ENCODE measurements around the gene ENGASE. TPM values are rescaled to one million over a fixed set of nuclear protein-coding genes. Genes with fewer than 3 reads are reported as not detected.

The ENGASE gene
- total RNA-seq, 1 experiment from 2014 or later: 8.8 TPM

DNA sequence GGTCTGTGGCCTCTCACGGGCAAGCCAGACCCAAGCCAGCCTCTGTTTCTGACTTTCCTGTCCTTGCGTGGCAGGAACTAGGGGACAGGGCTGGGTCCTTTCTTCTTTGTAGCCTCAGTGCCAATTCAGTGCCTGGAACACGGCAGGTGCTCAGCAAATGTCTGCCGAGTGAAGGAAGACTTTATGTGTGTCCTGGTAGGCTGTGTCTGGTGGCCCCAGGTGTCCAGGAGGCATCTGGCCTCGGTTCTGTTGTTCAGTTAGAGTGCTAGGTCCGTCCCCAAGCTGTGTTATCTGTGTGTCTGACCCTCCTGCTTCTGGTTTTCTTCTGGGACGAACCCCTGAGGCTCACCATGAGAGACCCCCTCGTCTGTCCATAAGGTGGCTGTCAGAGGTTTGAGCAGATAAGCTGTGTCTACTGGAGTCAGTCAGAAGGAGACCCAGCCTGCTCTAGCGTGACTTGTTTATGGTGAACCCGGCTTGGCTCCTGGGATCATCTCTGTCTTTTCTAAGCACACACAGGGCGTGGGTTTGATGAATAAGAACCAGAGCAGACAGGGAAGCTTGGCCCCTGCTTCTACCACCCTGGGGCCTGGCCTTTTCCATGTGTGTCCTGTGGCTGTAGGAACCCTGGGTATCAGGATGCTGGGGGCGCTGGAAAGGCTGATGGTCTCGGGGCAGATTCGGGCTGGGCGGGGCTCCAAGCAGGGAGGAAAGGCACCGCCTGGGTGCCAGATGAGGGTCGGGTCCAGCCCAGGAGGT is 39.3 kb downstream of the ENGASE start:
- DNase-seq (ENCODE audit: low spot score): no peak

DNA sequence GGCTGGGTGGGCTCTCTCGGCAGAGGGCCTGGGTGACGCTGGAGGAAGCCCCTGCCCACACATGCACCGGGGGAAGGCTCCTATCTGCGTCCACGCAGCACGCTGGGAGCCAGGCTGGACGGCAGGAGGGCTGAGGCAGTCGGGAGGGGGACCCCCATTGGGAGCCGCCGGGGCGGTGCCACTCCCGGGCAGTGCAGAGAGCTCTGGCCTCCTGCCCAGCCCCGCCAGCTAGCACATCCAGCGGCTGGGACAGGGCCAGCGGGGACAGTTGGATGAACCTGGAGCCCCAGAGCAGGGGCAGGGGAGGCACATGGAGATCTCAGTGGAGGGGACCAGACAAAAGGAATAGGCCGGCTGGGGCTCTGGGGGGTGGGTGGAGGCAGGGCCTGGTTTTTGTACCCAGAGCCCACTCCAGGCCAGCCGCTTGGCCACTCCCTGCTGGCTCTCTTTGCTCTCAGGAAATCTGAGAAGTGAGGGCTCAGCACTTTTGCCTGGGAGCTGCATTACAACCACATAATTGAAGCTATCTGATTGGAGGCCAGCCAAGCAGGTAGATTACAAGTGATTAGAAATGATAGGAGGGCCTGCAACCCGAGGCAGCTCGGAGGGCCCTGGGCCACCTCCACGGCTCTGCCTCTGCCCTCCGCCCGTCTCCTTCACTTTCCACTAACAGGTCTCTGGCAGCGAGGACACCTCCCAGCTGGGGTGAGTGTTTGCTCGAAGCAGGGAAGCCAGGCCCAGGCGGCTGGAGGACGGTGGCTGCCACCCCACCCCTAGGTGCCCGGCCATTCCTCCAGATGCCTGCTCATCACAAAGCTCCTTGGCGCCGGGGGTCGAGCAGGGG is 40.1 kb downstream of the ENGASE start:
- DNase-seq (ENCODE audit: low spot score): peak; percentile 21

DNA sequence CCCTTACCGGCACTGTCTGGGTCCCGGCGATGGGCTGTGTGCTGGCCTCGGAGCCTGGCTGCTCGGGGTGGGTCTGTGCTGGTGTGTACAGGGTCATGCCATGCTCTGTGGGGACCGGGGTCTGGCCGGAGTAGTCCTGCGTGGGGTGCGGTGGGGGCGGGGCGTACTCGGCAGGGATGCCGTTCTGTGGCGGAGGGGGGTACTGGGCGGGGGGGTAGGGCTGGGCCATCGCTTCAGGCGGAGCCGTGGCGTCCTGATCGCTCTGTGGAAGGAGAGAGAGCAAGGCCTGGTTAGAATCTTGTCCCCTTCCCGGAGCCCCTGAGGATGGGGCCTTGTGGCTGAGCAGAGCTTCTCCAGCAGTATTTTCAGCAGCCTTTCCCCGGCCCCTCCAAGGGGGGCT is 40.9 kb downstream of the ENGASE start:
- DNase-seq (ENCODE audit: low spot score): no peak

DNA sequence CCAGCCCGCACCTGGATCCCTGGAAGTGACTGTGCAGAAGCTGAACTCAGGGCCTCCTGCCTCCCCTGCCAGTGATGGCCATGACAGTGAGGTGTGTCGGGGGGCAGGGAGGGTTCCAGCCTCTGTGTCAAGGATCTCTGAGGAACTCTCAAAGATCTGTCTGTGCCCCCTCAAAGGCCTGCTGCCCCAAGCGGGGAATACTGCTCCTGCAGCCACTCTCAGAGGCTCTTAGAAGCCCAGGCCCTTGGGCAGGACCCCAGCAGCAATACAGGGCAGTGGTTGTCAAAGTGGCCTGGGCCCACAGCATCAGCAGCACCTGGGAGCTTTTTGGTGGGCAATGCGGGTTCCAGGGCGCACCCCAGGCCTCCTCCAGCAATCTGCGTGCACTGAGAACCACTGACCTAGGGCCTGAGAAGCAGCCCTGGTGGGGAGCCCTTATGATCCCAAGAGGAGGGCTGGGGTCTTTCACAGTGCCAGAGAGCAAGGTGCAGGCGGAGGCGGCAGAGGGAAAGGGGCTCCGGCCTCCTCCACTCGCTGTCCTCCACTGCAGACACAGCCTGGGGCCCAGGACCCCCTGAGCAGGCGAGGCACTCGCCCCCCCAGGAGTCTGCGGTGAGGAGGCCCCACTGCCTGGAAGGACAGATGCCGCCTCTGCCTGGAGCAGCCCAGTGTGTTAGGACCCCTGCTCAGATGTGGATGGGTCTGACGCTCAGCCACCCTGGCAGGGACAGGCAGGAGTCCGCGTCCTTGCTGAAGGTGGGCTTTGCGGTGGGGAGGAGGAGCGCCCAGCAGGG is 42.1 kb downstream of the ENGASE start:
- DNase-seq (ENCODE audit: low spot score): no peak

DNA sequence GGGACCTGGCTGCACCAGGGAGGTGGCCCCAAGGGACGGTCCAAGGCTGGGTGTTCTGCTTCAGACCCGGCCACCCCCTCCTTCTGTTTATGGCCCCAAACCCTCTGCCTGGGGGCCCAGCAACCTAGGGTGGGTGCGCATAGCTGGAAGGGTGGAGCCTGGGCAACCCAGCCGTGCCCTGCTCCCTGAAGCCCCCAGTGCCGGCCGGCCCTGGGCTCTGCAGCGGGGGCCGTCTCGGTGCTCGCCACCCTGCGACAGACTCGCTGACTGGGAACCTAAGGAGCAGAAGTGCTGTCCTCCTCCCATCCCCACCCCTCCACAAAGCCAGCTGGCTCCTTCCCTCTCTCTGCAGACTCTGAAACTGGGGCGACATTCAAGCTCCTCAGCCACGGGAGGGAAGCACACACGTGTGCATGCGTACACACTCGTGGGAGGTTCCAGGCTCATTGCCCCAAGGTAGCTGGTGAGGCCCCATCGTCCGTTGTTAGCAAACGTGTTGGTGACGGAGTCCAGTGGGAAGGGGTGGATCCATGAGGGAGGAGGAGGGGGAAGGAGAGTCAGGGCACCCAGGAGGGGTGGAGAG is 43.4 kb downstream of the ENGASE start:
- DNase-seq (ENCODE audit: low spot score): no peak

DNA sequence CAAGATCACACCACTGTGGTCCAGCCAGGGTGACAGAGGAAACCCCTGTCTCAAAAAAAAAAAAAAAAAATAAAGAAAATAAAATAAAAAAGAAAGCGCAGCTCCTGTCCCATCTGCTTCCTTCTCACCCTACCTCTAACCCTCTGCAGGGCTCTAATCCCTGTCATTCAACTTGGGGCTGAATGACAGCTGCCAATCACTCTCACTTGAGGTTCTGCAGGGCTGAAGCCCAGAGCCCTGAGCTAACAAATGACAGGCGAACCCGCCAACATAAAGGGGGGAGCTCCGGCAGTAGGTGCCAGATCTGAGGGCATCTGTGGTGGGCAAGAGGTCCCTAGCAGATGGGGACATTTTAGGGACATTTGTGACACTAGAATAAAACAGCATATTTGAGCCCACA is 44.3 kb downstream of the ENGASE start:
- no peak for DNase-seq (ENCODE audit: low spot score)

DNA sequence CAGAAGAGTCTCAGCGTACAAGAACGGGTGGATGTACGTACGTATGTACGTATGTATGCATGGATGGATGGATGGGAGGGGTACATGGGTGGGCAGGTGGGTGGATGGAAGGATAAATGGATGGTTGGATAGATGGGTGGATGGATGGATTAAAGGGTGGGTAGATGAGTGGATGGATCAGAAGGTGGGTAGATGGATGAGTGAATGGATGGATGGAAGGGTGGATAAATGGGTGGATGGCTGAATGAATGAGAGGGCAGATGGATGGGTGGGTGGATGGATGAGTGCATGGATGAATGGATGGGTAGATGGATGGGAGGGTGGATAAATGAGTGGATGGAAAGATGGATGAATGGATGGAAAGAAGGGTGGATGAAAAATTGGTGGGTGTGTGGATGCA is 45.6 kb downstream of the ENGASE start:
- no peak for DNase-seq (ENCODE audit: low spot score)

DNA sequence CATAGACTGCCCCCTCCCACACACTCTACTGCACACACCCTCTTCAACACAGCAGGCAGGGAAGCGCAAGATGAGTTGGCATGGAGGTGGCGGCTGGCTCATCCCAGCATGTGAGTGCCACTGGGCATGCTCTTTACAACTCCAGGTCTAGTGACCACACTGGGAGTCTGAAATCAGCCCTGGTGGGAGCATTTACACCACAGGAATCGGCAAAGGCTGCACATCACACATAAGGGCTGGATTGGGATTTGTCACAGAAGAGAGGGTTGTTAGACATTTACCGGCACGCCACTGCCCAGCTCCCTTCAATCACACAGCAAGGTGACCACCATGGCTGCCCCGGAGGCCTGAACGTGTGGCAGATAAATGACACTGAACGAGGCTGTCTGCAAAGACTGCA is 49.4 kb downstream of the ENGASE start:
- no peak for DNase-seq (ENCODE audit: low spot score)

DNA sequence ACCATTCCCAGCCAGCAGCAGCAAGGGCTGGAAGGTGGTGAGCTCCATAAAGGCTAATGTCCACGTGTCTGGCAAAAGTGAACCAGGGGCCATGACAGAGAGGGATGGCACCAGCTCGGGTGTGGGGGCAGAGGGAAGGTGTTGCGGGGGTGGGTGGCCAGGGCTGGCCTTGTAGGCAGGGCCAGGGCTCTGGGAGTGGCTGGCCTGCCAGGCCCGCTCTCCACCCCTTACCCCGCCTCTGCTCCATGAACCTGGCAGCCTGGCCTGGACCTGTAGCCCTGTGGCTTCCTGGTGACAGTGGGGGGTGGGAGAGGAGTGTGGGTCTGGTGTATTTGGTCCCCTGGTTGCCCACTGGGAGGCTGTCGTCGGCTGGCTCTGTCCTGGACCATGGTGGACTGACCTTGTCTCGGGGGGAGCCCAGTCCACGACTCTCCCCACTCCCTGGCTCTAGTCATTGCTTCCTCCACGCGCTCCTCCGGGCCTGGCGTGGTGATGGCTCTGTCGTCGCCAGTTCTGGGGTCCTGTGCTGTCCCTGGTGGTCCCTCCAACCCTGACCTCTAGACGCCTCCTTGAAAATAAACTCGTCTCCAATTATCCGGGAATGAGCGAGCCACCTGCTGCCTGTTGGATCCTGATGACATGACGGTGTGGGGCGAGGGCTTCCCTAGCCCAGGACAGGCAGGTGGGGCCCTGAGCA is 50.0 kb downstream of the ENGASE start:
- no peak for DNase-seq (ENCODE audit: low spot score)

DNA sequence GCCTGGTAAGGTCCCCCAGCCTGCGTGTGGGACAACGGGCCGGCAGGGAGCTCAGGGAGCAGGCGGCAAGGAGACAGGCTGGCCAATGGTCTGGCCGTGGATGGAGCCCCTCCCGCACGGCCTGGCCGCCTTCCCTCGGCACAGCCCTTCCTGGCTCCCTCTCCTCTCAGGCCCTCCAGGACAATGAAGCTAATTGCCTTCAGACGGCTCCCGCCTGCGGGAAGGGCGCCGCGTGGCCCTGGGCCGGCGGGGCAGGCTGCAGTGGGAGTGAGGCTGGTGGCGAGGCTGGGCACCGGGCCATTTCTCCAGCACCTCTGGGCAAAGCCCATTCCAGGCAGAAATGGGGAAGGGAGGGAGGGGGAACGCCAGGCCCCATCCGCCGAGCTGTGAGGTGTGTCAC is 50.9 kb downstream of the ENGASE start:
- no peak for DNase-seq (ENCODE audit: low spot score)

DNA sequence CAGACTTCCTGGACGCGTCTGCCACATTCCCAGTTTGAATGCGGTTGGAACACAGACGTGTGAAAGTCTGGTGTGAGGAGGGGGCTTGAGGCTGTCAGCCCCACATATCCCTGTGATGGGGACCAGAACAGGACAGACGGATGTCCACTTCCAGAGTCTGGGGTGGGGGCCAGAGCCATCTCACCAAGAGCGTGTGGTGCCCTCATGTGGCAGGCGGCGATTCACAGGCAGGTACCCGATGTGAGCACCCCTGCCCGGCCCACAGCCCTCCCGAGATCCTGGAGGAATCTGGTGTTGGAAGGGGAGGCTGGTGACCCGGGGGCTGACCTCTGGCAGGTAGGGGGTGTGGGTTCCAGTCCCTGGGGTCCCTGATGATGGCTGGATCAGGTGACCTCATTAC is 51.5 kb downstream of the ENGASE start:
- DNase-seq (ENCODE audit: low spot score): no peak

DNA sequence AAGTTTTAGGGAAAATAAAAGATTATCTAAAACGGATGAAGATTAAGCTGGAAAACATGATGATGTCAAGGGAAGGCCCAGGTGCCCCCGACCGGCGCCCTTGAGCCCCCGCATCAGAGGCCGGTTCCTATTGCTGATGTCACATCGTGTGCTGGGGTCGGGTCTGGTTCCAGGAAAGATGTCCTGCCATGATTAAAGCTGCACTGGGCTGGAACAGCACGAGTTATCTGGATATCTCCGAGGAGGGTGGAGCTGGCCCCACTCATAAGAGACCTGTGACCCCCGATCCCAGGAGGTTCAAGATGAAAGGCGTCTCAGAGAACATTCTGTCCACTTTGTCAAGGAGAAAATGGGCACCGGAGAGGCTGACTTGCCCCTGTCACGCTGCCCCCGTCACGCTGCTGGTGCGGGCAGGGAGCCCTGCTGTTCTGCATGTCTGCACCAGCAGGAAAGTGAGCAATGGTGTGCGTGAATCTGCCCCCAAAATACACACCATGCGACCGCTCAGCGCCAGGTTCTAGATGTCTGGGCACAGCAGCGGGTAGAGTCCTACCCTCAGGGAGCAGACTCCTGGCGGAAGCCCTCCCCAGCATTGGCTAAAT is 53.0 kb downstream of the ENGASE start:
- DNase-seq (ENCODE audit: low spot score): no peak

DNA sequence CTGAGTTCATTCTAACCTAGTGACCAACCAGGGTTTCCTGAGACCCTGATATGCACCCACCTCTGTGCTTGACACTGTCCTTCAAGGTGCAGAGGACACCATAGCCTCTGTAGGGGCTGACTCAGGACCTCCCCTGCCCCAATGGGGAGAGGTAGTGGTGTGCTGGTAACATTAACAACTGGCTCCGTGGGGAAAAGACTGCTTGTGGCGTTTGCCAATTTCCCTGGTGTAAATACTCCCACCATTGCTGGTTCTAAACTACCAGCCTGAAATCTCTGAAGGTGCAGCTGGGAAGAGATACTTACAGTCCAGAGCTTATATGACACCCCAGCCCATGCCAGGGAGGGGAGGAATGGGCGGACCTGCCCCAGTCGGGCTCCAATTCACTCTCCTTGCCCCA is 54.9 kb downstream of the ENGASE start:
- no peak for DNase-seq (ENCODE audit: low spot score)

DNA sequence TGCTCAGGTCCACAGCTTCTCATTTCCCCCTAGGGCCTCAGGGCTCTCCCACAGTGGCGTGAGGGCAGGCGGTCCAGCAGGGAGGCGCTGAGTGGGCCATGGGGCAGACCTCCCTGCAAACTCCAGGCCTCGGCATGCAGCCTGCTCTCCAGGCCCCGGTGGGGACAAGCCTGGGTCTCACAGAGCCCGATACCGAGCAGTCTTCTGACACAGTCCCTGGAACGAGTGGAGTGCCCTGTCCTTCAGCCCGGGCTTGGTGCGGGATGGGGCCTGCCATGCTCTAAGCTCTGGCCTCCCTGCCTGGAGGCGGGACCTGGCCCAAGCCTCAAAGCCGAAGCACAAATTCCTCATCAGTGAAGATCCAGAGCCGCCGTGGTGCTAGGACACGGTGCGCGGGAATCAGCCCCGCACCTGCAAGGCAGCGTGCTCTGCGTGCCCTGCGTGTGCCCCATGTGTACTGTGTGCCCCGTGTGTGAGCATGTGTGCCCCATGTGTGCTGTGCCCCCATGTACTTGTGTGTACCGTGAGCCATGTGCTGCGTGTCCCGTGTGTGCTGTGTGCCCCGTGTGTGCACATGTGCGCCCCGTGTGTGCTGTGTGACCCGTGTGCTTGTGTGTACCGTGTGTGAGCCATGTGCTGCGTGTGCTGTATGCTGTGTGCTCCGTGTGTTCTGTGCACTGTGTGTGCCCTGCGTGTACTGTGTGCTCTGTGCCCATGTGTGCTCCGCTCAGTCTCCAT is 56.1 kb downstream of the ENGASE start:
- no peak for DNase-seq (ENCODE audit: low spot score)

DNA sequence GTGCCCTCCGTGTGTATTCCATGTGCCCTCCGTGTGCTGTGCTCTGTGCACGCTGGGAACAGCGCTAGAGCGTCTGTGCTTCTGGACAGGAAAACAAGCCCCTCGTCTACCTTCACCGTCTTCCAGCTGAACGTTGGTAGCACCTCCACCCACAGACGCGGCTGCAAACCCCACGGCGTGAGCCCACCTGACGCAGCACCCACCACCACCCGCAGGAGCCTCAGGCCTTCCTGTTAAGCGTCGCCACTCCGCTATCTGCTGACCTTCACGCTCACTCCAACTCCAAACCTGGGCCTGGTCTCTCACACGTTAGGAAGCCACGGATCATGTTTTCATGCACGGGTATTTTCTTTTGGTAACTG is 56.6 kb downstream of the ENGASE start:
- DNase-seq (ENCODE audit: low spot score): no peak

DNA sequence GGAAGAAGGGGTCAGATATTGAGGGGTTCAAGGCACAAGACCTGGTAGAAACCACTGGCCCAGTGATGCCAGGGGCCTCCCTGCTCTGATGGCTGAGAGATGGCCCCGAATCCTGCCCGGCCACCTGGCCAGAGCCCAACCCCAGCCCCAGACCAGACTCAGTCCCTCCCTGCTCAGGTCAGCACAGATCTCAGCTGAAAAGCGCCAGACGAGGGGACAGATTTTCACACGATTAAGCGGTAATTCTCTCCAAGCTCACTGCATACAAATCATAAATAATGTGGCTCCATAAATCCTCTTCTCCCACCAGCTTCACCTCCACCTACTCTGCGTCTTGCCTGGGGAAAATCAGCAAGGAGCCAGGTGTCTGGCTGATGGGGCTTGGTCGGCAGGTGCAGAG is 57.1 kb downstream of the ENGASE start:
- DNase-seq (ENCODE audit: low spot score): no peak

DNA sequence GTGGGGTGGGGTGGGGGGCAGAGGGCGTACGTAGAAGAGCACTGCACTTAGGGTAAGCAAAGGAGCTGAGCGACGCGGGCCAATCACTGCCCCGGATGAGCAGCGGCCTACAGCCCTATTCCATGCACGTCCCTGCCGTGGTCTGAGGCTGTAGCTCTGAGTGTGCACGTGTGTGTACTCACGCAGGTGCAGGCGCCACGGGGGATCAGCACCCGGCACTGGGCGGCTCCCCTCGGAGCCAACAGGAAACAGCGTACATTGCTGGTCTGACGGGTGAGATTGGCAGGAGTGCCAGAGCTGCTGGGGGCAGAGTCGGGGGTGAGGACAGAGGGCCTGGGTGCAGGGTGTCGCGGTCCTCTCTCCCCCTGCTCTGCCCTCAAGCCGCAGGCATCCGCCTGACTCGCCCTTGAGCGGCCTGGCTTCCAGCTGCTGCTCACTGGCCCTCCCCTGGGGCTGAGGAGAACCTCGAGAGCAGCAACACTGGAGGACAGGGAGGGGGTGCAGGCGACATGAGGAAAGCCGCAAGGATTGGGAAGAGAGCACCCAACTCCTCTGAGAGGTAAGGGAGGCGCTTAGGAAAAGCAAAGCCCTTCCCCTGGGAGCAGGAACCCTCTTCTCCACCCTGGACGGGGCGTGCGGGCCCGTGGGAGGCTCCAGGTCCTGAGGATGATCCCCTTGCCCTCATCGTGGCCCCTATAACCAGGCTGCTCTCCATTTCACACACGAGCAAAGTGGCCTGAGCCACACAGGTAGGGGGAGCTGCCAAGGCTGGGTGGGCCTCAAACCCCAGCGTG is 57.8 kb downstream of the ENGASE start:
- no peak for DNase-seq (ENCODE audit: low spot score)

DNA sequence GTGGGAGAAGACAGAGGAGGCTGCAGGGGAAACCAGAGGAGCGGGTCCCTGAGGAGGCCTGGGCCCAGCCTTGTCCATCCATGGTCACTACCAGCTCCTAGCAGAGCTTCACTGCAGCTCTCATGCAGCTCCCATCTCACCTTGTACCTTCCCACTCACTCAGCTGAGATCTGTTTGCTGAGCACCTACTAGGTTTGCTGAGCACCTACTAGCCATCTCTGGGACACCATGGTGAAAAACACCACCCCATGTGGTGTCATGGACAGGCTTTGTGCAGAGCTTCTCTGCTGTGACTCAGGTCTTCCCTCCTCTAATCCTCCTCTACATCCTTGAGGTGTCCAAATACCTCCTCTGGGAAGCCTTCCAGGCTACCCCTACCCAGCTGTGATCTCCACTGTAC is 58.6 kb downstream of the ENGASE start:
- DNase-seq (ENCODE audit: low spot score): no peak

DNA sequence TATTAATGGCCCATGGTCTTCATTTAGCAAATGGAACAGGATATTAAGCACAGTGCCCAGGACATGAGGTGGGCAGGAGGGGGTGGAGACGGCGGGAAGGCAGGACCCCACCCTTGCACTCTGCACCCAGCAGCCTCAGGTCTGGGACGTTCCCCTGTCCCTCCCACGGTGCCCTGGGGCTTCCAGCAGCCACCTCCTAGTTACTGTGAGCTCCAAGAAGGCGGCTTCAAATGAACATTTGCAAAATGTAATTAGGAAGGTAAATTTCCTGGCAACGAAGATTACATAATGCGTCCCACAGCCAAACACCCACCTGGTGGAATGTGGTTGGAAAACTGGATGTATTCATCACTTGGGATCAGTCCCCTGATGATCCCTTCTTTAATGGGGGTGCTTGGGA is 59.4 kb downstream of the ENGASE start:
- no peak for DNase-seq (ENCODE audit: low spot score)

DNA sequence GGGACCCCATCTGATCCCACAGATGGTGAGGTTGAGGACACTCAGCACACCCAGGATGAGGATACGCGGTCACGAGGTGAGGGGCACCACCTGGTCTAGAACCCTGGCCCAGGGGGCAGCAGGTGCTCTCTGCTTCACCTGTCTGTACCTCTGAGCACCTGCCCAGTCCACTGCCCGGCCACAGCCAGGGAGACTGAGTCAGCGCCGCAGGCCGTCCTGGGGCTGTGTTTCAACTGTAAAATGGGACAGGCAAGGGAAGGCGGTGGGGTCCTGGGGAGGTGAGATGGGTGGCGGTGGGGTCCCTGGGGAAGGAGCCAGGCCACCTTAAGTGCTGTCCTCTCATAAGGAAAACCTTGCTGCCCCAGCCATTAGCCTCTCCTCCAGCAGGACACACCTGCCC is 60.4 kb downstream of the ENGASE start:
- no peak for DNase-seq (ENCODE audit: low spot score)

All from A172 (cell line).